SH-SY5Y (cell line): Measurements from ENCODE around the gene RFTN2.

Source experiments
- GATA2 ChIP-seq: IDR thresholded peaks from 2 replicates; pipeline ENCODE4 v1.6.1; 2011; ENCODE audit warnings: mild to moderate bottlenecking, low read depth, low read length
- GATA3 ChIP-seq: IDR thresholded peaks from 2 replicates; pipeline ENCODE4 v1.6.1; 2011; ENCODE audit warnings: low read depth, mild to moderate bottlenecking, low read length, moderate library complexity

DNA sequence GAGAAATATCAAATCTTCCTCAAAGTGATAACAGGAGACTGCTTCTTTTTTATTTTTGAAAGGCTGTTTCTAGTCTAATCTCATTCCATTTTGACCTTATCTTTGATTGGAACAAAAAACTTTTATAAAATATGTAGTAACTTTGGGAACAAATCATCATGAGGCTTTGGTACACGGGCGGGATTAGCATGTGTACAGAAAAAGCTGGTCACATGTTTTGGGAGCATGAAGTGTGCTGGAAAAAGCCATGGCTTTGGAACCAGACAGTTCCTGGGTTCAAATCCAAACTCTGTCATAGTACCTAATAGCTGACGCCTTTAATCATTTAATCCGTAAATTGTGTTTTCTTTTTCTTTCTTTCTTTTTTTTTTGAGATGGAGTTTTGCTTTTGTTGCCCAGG, 78.2 kb downstream of the RFTN2 start:
- TF ChIP-seq GATA2: no peak
- no peak for TF ChIP-seq GATA3
